GM21447 (cell line): Measurements from ENCODE around the gene U2AF1L4.
"Not testable (repeated sequence)": the region's sequence is repeated elsewhere in the genome, so short reads cannot be mapped to it uniquely, and the experiment has no call there.

Experiments
- ATAC-seq: cut with Tn5 transposase; IDR thresholded peaks from one replicate; pipeline ENCODE4 v1.9.1; 2021; ENCODE audit not compliant: unreplicated experiment

The U2AF1L4 gene

GRCh38 chr19:35781650-35782049 is 36.4 kb upstream of the U2AF1L4 start:
- no peak for ATAC-seq

- no peak for ATAC-seq
These were observed 35.5 kb upstream of the U2AF1L4 start for GRCh38 chr19:35780717-35781116.

GRCh38 chr19:35780058-35780457 is 34.8 kb upstream of the U2AF1L4 start:
- no peak for ATAC-seq

- ATAC-seq = no peak
These were observed 33.8 kb upstream of the U2AF1L4 start for GRCh38 chr19:35779033-35779432.

GRCh38 chr19:35777961-35778360 is 32.7 kb upstream of the U2AF1L4 start:
- ATAC-seq = no peak

GRCh38 chr19:35777086-35777841 is 32.0 kb upstream of the U2AF1L4 start:
- ATAC-seq = no peak

- no peak for ATAC-seq
These were observed 31.0 kb upstream of the U2AF1L4 start for GRCh38 chr19:35776102-35776788.

- peak; percentile 94 for ATAC-seq
These were observed 30.3 kb upstream of the U2AF1L4 start, which contains the start of gene ARHGAP33 for GRCh38 chr19:35775298-35776101. Gene ARHGAP33 (plus strand): TSS chr19:35775564. CDS start chr19:35775659, 95 bp downstream.

- ATAC-seq = no peak
These were observed 29.8 kb upstream of the U2AF1L4 start for GRCh38 chr19:35775046-35775297.

- ATAC-seq = no peak
These were observed 29.2 kb upstream of the U2AF1L4 start for GRCh38 chr19:35774274-35775045.

GRCh38 chr19:35773020-35773806 is 28.0 kb upstream of the U2AF1L4 start:
- ATAC-seq = no peak

GRCh38 chr19:35772362-35772761 is 27.1 kb upstream of the U2AF1L4 start:
- not testable (repeated sequence) for ATAC-seq

GRCh38 chr19:35768082-35768421 is 22.8 kb upstream of the U2AF1L4 start:
- ATAC-seq = no peak

GRCh38 chr19:35767288-35768081 is 22.3 kb upstream of the U2AF1L4 start:
- ATAC-seq = no peak

GRCh38 chr19:35766571-35767104 is 21.4 kb upstream of the U2AF1L4 start:
- ATAC-seq = no peak

- ATAC-seq = no peak
These were observed 19.5 kb upstream of the U2AF1L4 start for GRCh38 chr19:35764432-35765315.

GRCh38 chr19:35760711-35761349 is 15.6 kb upstream of the U2AF1L4 start:
- ATAC-seq = no peak

- no peak for ATAC-seq
These were observed 14.5 kb upstream of the U2AF1L4 start for GRCh38 chr19:35759697-35760096.
